PC-9 (cell line): ENCODE measurements around the gene ARRB1. TPM values are rescaled to one million over a fixed set of nuclear protein-coding genes. Genes with fewer than 3 reads are reported as not detected.

Experiments
- BruUV-seq: library from RNA; stranded (reverse); fragments of 400-500 nt; replicated peaks from 2 replicates; lab custom pipeline; 2021; lab: Mats Ljungman, UMichigan
- CTCF ChIA-PET: fragments of 300-600 bp; sonication (Branson Sonifier 250); formaldehyde crosslinking; loops from one replicate; lab custom pipeline; 2022; ENCODE audit warnings: antibody characterized with exemption; lab: Charles Lee
- POLR2A ChIA-PET: fragments of 300-600 bp; sonication (Branson Sonifier 250); formaldehyde crosslinking; loops from one replicate; lab custom pipeline; 2022; ENCODE audit warnings: antibody characterized with exemption; ENCODE audit not compliant: unreplicated experiment; lab: Charles Lee
- DNase-seq, 2 experiments: peaks; one replicate each; pipeline versions ENCODE4 v3.0.0 to v3.0.0-alpha.2; 2015 to 2022; ENCODE audit warnings: mixed read lengths in 1 of 2
- H2AFZ ChIP-seq: fragments of 200-600 bp; sonication (generic); 2 replicates; pipeline ENCODE4 v1.8.1; 2017; ENCODE audit warnings: antibody characterized with exemption
- H3F3A ChIP-seq: fragments of 200-600 bp; sonication (generic); 2 replicates; pipeline ENCODE4 v1.8.1; 2017; ENCODE audit warnings: antibody characterized with exemption, mild to moderate bottlenecking, low read depth; ENCODE audit not compliant: insufficient read depth
- H3K27ac ChIP-seq: fragments of 200-600 bp; sonication (generic); 2 replicates; pipeline ENCODE4 v1.6.1; 2016; ENCODE audit warnings: mixed run types
- H3K27me3 ChIP-seq: fragments of 200-600 bp; sonication (generic); 2 replicates; pipeline ENCODE4 v1.6.1; 2016; ENCODE audit warnings: low read depth, mixed run types; ENCODE audit not compliant: insufficient read depth
- H3K36me3 ChIP-seq: fragments of 200-600 bp; sonication (generic); 2 replicates; pipeline ENCODE4 v1.6.1; 2016; ENCODE audit warnings: low read depth, mixed run types
- H3K4me1 ChIP-seq: fragments of 200-600 bp; sonication (generic); replicated peaks from 2 replicates; pipeline ENCODE4 v1.6.1; 2016; ENCODE audit warnings: mixed run types; ENCODE audit not compliant: insufficient read depth
- H3K4me2 ChIP-seq: fragments of 200-600 bp; sonication (generic); 2 replicates; pipeline ENCODE4 v1.6.1; 2017; ENCODE audit warnings: mixed run types
- H3K4me3 ChIP-seq: fragments of 200-600 bp; sonication (generic); 2 replicates; pipeline ENCODE4 v1.6.1; 2016; ENCODE audit warnings: mixed run types
- H3K79me2 ChIP-seq: fragments of 200-600 bp; sonication (generic); 2 replicates; pipeline ENCODE4 v1.6.1; 2017; ENCODE audit warnings: low read depth, mixed run types
- H3K9me2 ChIP-seq: fragments of 200-600 bp; sonication (generic); 2 replicates; pipeline ENCODE4 v1.8.1; 2017; ENCODE audit warnings: mild to moderate bottlenecking; ENCODE audit not compliant: insufficient read depth
- H3K9me3 ChIP-seq: fragments of 200-600 bp; sonication (generic); 2 replicates; pipeline ENCODE4 v1.8.1; 2016; ENCODE audit warnings: low read depth; ENCODE audit not compliant: insufficient read depth
- H4K20me1 ChIP-seq: fragments of 200-600 bp; sonication (generic); 2 replicates; pipeline ENCODE4 v1.8.1; 2017; ENCODE audit not compliant: insufficient read depth
- EZH2 ChIP-seq: fragments of 200-600 bp; sonication (generic); IDR thresholded peaks from 2 replicates; pipeline ENCODE4 v1.8.0; 2017; ENCODE audit warnings: antibody characterized with exemption, low read depth
- intact Hi-C: fragments of 100-400 bp; cut with micrococcal nuclease; formaldehyde crosslinking; loops from one replicate; pipeline ENCODE4 v1.10.0; 2022; ENCODE audit not compliant: unreplicated experiment
- total RNA-seq: library from RNA; stranded (reverse); gene quantifications from 2 replicates; pipeline ENCODE4 v1.2.3, GENCODE V29; 2021
- TF ChIP-seq, protein P1 (sequence below): fragments of 200-600 bp; sonication (generic); conservative IDR thresholded peaks from 2 replicates; pipeline ENCODE4 v1.6.1; 2017; ENCODE audit warnings: mixed run types, antibody characterized with exemption, mild to moderate bottlenecking, moderate library complexity

Gene ARRB1
- total RNA-seq, 1 experiment from 2014 or later: 31.8 TPM

- no peak overlapping the region for H3K27ac ChIP-seq
- DNase-seq: no peak
- ChIA-PET POLR2A (interaction anchor here (0.6 kb wide), 1 partner anchor 31 kb away, joined by 5 read pairs; no protein-coding TSS in a partner anchor), CTCF (no interaction called here)
- H3K4me3 ChIP-seq: no peak overlapping the region
- no peaks in the 10 kb centered on the region for H3K9me3 ChIP-seq
- H3K4me1 ChIP-seq: no peaks in the 10 kb centered on the region
- TF ChIP-seq, protein P1, sequence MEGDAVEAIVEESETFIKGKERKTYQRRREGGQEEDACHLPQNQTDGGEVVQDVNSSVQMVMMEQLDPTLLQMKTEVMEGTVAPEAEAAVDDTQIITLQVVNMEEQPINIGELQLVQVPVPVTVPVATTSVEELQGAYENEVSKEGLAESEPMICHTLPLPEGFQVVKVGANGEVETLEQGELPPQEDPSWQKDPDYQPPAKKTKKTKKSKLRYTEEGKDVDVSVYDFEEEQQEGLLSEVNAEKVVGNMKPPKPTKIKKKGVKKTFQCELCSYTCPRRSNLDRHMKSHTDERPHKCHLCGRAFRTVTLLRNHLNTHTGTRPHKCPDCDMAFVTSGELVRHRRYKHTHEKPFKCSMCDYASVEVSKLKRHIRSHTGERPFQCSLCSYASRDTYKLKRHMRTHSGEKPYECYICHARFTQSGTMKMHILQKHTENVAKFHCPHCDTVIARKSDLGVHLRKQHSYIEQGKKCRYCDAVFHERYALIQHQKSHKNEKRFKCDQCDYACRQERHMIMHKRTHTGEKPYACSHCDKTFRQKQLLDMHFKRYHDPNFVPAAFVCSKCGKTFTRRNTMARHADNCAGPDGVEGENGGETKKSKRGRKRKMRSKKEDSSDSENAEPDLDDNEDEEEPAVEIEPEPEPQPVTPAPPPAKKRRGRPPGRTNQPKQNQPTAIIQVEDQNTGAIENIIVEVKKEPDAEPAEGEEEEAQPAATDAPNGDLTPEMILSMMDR: no peak
- no peak for TF ChIP-seq EZH2
- no peak overlapping the region for H2AFZ ChIP-seq
- H3F3A ChIP-seq: no peaks in the 10 kb centered on the region
- 0 out of 2 replicates have a peak, but pooled peaks cover 8% of the 10 kb centered on the region for H4K20me1 ChIP-seq
- peaks cover 37% of the 10 kb centered on the region; the same call in 1 of the 2 replicates for H3K27me3 ChIP-seq
- no peaks in the 10 kb centered on the region for H3K79me2 ChIP-seq
- H3K9me2 ChIP-seq: no peaks in the 10 kb centered on the region
- BruUV-seq: no TSS peak
- intact Hi-C loops: no loop called here
- no peak overlapping the region for H3K4me2 ChIP-seq
- H3K36me3 ChIP-seq: no peaks in the 10 kb centered on the region
Observed at GRCh38 chr11:75237050-75237449, 114.4 kb downstream of the ARRB1 start.

DNA sequence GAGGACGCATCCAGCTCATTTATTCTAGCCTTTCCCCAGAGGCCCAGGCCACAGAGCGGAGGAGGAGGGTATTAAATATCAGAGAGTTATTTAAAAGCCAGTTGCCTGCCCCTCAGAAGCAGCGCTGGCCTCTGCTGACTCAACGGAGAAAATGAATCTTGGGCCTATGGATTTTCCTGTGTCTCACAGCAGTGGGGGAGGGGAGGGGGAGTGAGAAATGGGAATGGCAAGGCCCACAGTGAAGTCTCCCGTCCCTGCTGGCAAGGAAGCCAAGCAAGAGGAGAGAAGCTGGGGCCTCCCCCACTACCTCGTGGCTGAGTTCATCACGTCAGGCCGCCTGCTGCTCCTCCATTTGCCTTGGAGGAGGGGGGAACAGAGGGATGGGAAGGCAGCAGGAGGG, 115.4 kb downstream of the ARRB1 start:
- Histone ChIP-seq H3K27me3 (peaks cover 47% of the 10 kb centered on the region), H3K9me3 (no peaks in the 10 kb centered on the region), H3K36me3 (no peaks in the 10 kb centered on the region), H3K9me2 (no peaks in the 10 kb centered on the region), H3K4me3 (no peak overlapping the region), H3F3A (no peaks in the 10 kb centered on the region), H3K4me2 (no peak overlapping the region), H3K79me2 (no peaks in the 10 kb centered on the region), H3K4me1 (no peaks in the 10 kb centered on the region), H4K20me1 (0 out of 2 replicates have a peak, but pooled peaks cover 8% of the 10 kb centered on the region), H2AFZ (no peak overlapping the region), H3K27ac (no peak overlapping the region)
- intact Hi-C loops: no loop called here
- BruUV-seq: no TSS peak
- CTCF ChIA-PET: no interaction called here
- POLR2A ChIA-PET: no interaction called here
- DNase-seq: no peak
- TF ChIP-seq, protein P1: no peak
- no peak for TF ChIP-seq EZH2

GRCh38 chr11:75233754-75234172, 117.7 kb downstream of the ARRB1 start:
- no peaks in the 10 kb centered on the region for H3K4me1 ChIP-seq
- H3K27ac ChIP-seq: no peak overlapping the region
- H3F3A ChIP-seq: no peaks in the 10 kb centered on the region
- intact Hi-C loops: no loop called here
- no peak overlapping the region for H2AFZ ChIP-seq
- DNase-seq: peak; percentile 34 to 46
- no peak overlapping the region for H3K4me2 ChIP-seq
- no peaks in the 10 kb centered on the region for H3K79me2 ChIP-seq
- H3K4me3 ChIP-seq: no peak overlapping the region
- H3K9me2 ChIP-seq: no peaks in the 10 kb centered on the region
- POLR2A ChIA-PET: no interaction called here
- 0 out of 2 replicates have a peak, but pooled peaks cover 8% of the 10 kb centered on the region for H4K20me1 ChIP-seq
- H3K27me3 ChIP-seq: peaks cover 70% of the 10 kb centered on the region
- no peaks in the 10 kb centered on the region for H3K36me3 ChIP-seq
- no peaks in the 10 kb centered on the region for H3K9me3 ChIP-seq
- BruUV-seq: no TSS peak
- TF ChIP-seq, protein P1: no peak
- TF ChIP-seq EZH2: no peak
- CTCF ChIA-PET: no interaction called here
